HG03039 (cell line): Measurements from ENCODE around the gene BCO1.
"Not testable (repeated sequence)": the region's sequence is repeated elsewhere in the genome, so short reads cannot be mapped to it uniquely, and the experiment has no call there.

Experiments
- ATAC-seq: cut with Tn5 transposase; IDR thresholded peaks from one replicate; pipeline ENCODE4 v1.9.1; 2021; ENCODE audit warnings: mild to moderate bottlenecking, moderate library complexity; ENCODE audit not compliant: unreplicated experiment

The BCO1 gene

DNA sequence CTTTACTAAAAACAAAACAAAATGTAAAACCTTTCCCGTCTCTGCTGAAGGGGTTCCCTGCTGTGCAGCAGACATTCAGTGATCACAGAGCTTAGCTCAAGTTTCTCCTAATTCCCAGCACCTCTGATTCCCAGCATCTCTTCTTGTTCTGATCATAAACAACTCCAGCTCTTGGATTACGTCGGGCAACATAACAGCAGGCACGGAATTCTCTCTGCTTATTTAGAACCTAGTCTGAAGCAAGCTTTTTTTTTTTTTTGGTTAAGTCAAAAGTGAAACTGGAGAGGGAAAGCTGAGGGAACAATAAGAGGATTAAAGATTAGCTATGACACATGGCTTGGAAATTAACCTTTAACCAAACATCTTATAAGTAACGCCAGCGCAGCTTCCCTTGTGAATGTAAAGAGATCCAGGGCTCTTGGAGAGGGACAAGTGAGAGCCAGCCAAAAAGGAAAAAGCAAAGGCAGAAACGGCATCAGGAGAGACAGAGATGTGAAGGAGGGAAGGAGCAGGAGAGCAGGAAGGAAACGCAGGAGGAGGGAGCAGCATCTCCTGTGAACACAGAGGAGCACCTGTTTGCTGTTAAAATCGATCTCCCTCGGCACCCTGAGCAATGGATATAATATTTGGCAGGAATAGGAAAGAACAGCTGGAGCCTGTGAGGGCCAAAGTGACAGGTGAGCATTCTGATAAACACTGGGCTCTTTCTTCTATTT is at the start of gene BCO1:
Gene BCO1 (plus strand): TSS at position 394 of the 716 bp plus-strand sequence. CDS start 220 bp downstream, at position 614.
- no peak for ATAC-seq

GRCh38 chr16:81189100-81189664 is 49.3 kb upstream of the BCO1 start:
- ATAC-seq = no peak

GRCh38 chr16:81190667-81191066 is 47.8 kb upstream of the BCO1 start:
- no peak for ATAC-seq

DNA sequence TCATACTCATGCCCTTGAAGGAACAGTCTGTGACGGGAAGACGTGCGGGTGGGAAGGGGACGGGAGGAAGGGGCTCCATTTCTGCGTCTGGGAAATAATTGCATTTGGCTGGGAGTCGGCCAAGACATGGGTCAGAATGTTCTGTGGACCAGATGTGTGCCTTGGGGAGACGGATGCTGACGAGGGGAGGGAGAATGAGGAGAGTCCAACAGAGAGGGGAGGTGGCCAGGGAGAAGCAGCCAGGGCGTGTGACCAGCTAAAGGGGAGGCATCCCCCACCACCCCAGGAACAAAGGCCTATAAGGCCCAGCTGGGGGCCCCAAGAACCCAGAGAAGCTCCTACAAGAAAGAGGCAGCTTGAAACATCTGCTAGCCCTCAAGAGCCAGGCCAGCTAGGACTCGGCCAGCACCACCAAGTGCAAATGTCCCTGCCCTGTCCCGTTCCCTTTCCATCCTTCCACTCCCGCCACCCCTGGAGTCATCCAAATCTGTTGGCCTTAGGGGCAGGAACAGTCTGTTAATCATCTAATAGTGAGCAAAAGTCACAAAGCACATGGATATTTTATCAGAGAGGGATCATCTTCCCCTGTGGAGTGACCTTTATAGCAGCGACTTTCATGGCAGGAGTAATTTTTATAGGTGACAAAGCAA is 42.5 kb upstream of the BCO1 start:
- no peak for ATAC-seq

GRCh38 chr16:81198635-81199034 is 39.9 kb upstream of the BCO1 start:
- no peak for ATAC-seq

DNA sequence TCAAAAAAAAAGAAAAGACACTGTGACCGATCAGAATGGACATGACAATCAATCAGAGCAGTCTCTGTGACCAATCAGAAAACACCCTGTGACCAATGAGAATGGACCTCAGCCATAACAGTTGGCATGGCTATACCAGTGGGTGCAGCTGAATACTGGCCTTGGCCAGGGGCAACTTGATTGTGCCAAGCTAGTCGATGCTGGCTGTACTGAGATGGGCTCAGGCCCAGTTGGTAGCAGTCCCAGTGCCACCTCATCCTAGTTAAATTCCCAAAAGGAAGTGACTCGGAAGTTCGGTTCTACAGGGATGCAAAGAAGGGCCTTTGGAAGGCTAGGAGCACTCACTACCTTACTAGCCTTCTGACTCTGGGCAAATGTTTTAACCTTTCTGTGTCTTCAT is 37.2 kb upstream of the BCO1 start:
- no peak for ATAC-seq

DNA sequence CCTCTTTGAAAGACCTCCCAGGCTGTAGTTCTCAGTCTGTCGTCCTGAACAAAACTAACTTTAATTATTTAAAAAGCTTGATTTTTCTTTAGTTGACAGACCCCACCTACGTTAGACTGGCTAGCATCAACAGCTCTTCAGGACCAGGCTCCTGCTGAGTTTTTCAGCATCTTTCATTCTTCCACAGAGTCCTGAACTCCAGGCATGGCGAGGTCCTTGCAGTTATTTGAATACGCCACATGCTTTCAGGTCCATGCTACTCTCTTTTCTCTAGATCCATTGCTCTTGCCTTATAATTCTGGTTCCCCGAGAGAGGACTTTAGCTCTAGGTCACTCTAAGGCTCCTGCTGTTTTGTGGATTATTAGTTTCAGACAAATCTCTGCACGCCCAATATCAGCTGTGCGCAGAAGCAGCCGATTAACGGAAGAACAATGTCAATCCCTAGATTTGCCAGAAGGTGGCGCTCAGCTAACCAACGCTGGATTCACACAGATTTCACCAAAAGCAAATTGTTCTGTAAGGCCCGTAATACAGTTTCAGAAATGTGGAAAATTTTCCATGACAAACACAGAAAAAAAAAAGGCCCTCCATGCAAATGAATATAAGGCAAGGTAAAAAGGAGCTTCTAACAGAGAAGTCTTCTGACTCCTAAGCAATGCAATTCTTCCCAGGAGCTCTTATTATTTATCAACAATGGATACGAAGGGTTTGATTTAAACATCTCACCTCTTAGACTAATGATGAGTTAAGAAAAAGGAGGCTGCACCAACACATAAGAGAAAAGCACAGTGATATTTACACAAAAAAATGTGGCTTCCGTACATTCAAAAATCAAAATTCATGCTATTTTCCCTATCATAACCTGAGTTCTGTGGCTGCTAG is 33.5 kb upstream of the BCO1 start:
- ATAC-seq = no peak

DNA sequence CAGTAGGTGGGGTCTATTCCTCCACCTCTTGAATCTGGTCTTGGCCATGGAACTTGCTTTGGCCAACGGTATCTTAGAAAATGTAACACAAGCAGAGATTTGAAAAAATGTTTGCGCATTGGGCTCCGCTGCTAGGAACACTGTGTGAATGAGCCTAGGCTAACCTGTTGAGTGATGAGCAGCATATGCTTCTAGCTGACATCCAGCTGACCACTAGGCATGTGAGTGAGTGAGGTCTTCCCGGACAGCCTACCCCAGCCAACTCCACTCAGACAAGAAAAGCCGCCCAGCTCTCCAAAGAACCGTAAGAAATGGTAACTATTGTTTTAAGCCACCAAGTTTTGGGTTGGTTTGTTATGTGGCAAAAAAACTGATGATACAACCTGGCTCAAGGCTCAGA is 31.4 kb upstream of the BCO1 start:
- no peak for ATAC-seq

- ATAC-seq = no peak
These were observed 27.7 kb upstream of the BCO1 start for GRCh38 chr16:81210807-81211206.

DNA sequence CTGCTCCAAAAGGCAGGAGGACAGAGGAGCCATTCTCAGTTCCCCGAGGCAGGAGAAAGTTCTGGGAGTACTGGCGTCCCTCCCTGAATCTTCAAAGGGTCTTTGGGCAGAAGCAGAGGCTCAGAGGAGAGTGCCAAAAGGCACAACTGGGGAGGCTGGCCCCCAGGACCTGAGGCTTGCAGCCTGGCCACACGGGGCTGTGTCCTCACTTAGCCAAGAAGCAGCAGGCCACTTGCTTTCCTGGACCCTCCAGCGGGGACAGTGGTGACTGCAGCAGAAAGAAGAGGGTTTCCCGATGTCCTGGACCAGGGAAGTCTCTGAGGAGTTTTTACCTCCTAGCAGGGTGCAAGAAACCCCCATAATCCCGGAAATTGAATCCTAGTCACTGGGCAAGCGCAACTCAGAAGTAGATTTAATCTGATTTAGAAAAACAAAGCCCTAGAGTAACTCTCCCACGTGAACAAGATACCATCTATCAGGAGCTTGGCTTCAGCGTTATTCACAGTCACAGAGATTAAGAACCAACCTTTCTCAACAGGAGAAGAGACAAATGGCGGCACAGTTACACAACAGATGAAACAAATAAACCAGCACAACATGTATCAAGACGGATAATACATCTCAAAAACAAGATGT is 25.5 kb upstream of the BCO1 start:
- ATAC-seq = no peak

DNA sequence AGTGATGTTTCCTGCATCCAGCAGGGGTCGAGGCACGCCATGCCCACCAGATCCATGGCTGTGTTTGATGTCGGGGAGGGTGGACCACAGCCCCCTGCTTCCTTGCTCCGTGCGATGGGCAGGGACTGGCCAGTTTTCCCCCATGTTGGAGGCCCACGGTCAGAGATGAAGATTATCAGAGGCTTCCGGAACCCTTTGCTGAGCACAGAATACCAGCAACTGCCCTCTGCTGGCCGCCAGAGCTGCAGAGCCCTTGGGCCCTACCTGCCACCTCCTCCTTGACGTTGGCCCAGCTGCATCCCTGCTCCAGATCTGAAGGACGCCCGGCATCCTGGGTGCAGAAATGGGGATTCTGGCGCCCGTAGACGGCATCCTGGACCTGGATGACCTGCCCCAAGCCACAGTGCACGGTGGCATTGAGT is 23.7 kb upstream of the BCO1 start:
- ATAC-seq = no peak

DNA sequence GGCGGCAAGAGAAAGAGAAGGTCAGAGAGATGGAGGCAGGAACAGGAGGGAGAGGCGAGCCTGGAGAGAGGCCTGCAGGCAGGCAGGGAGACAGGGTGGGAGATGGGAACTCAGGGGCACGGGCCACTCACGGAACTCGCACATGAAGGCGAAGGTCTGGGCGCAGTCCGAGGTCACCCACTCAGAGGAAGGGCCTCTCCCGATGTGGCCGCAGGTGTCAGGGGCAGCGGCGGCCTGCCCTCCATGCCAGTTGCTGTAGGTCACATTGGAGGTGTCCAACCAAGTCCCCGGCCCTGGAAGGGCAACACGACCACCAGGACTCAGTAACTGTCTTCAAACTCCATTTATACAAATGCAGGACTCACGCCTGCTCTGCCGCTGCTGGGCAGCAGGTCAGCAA is 22.4 kb upstream of the BCO1 start:
- ATAC-seq = no peak

DNA sequence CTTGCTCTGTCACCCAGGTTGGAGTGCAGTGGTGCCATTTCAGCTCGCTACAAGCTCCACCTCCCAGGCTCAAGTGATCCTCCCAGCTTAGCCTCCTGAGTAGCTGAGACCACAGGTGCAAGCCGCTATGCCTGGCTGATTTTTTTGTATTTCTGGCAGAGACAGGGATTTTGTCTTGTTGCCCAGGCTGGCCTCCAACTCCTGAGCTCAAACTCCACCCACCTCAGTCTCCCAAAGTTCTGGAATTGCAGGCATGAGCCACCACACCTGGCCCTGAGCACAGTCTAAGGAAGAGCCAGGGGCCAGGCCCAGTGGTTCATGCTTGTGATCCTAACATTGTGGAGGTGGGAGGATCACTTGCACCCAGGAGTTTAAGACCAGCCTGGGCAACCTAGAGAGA is 21.8 kb upstream of the BCO1 start:
- no peak for ATAC-seq

DNA sequence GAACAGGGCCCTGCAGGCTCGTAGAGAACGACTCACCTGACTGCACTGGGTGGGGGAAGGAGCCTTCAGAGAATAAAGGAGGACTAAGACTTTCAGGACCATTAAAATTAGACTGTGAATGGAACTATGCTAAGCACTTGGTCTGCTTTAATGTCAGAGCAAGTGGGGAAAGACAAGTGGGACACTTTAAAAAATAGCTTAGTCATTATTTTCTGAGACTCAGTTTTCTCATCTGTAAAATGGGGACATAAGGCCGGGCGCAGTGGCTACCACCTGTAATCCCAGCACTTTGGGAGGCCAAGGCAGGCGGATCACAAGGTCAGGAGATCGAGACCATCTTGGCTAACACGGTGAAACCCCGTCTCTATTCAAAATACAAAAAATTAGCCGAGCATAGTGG is 19.3 kb upstream of the BCO1 start:
- no peak for ATAC-seq

DNA sequence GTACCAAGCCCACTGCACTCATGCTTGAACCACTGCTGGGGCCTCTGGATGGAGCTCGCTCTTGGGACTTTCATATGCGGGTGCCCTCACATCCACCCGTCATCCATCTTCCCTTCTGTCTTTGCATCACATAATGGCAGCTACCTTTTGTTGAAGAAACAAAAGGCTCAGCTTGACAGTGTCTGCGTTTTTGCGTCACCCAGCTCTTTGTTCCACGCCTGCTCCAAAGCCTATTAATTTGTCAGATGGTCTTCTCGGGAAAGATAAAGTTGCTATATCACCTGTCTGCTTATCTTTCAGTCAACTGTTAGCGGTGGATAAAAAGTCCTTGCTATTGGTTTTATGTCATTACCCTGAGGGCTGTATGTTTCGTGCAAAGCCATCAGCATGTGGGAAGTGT is 18.1 kb upstream of the BCO1 start:
- no peak for ATAC-seq

DNA sequence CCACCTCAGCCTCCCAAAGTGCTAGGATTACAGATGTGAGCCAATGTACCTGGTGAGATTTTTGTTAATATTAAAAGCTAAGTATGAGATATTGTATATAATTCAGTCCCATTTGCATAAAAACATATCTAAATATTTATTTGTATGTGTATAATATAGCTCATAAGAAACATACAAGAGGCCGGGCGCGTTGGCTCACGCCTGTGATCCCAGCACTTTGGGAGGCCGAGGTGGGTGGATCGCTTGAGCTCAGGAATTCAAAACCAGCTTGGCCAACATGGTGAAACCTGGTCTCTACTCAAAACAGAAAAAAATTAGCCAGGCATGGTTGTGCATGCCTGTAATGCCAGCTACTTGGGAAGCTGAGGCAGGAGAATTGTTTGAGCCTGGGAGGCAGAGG is 16.8 kb upstream of the BCO1 start:
- ATAC-seq = no peak

DNA sequence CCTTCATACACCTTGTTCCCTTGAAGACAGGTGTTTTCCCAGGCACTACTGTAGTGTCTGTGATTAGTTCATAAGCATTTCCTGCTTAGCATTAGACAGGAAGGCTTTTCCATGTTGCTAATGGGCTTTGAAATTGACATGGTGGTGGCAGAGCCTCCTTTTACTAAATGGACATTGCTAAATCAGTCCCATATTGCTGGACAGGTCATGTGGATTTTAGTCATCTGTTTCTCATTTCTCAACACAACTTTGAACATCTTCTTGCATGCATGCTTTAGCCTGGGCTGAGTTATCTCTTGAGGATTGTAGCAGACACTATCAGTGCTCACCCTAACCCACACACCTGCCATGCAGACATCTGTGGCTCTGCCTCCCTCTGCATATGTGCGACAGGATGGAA is 13.7 kb upstream of the BCO1 start:
- no peak for ATAC-seq

DNA sequence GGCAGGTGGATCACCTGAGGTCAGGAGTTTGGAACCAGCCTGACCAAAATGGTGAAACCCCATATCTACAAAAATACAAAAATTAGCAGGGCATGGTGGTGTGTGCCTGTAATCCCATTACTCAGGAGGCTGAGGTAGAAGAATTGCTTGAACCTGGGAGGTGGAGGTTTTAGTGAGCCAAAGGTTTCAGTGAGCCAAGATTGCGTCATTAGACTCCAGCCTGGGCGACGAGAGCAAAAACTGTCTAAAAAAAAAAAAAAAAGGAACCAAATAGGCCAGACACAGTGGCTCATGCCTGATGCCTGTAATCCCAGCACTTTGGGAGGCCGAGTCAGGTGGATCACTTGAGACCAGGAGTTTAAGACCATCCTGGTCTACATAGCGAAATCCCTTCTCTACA is 12.8 kb upstream of the BCO1 start:
- ATAC-seq = not testable (repeated sequence)

DNA sequence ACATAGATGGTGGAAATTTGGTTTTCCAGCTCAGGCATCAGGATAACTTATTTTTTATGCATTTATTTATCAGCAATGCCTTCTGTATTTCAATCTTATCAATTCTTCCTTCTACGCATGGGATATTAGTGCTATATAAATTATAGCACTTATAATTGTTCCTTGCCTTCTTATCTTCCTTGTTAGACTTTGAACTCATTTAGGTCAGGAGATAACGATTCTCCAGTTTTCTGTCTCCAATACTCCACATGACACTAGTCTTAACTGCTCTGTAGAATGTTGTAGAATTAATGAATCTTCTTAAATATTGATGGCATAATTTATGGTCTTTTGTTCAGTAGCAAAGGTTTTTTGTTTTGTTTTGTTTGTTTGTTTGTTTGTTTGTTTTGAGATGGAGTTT is 10.7 kb upstream of the BCO1 start:
- ATAC-seq = no peak

- no peak for ATAC-seq
These were observed 8.7 kb upstream of the BCO1 start for GRCh38 chr16:81229811-81230210.

- ATAC-seq = no peak
These were observed 7.5 kb upstream of the BCO1 start for GRCh38 chr16:81231014-81231413.
